Uterus (tissue), 2 donors: ENCODE measurements around the gene KDM6B.

ENCODE experiments used
- CTCF ChIP-seq, 4 experiments: fragments of 200-600 bp in 2 of 4; fragments of 450-650 bp in 2 of 4; sonication (generic) in 2 of 4; IDR thresholded peaks; one replicate each; pipeline ENCODE4 v1.5.1; 2016 to 2019; ENCODE audit warnings: antibody characterized with exemption in 4 of 4, mild to moderate bottlenecking in 2 of 4, moderate library complexity in 1 of 4
- POLR2A ChIP-seq, 2 donors: fragments of 450-650 bp; IDR thresholded peaks; one replicate each; pipeline ENCODE4 v1.6.1; 2016; ENCODE audit warnings: antibody characterized with exemption in 2 of 2, mild to moderate bottlenecking in 1 of 2, moderate library complexity in 1 of 2

GRCh38 chr17:7848131-7848579 lies 14.1 kb downstream of the KDM6B start:
- TF ChIP-seq CTCF (IDR thresholded peaks at IDR 0.05) (no peak), POLR2A (IDR thresholded peaks at IDR 0.05) (no peak)
